ENCODE results near the gene SRSF11. TPM values are rescaled to one million over a fixed set of nuclear protein-coding genes. Genes with fewer than 3 reads are reported as not detected.
A peak's percentile ranks its signal among the peaks of the same experiment; 100 is the strongest.
"Not testable (repeated sequence)": the region's sequence is repeated elsewhere in the genome, so short reads cannot be mapped to it uniquely, and the experiment has no call there.

SRSF11 gene
- 157 TPM for total RNA-seq

- DNase-seq (ENCODE audit: low read depth in 2 of 3, low spot score in 2 of 3): peak; percentile 96 to 97 (median 96)
These were observed at the start of gene SRSF11 for GRCh38 chr1:70221238-70222121. Gene SRSF11, plus strand, starts transcription at chr1:70221380. Its CDS starts 257 bp downstream, at chr1:70221637.

GRCh38 chr1:70171512-70171911 is 49.7 kb upstream of the SRSF11 start:
- no peak for DNase-seq (ENCODE audit: low read depth in 2 of 3, low spot score in 2 of 3)

- not testable (repeated sequence) for DNase-seq (ENCODE audit: low read depth in 2 of 3, low spot score in 2 of 3)
These were observed 36.0 kb upstream of the SRSF11 start for GRCh38 chr1:70185181-70185580.

- no peak for DNase-seq (ENCODE audit: low read depth in 2 of 3, low spot score in 2 of 3)
These were observed 32.7 kb upstream of the SRSF11 start for GRCh38 chr1:70188522-70188921.

- no peak for DNase-seq (ENCODE audit: low read depth in 2 of 3, low spot score in 2 of 3)
These were observed 31.0 kb upstream of the SRSF11 start for GRCh38 chr1:70190180-70190579.

GRCh38 chr1:70192446-70192845 is 28.7 kb upstream of the SRSF11 start:
- not testable (repeated sequence) for DNase-seq (ENCODE audit: low read depth in 2 of 3, low spot score in 2 of 3)

GRCh38 chr1:70194601-70195000 is 26.6 kb upstream of the SRSF11 start:
- no peak for DNase-seq (ENCODE audit: low read depth in 2 of 3, low spot score in 2 of 3)

- no peak for DNase-seq (ENCODE audit: low read depth in 2 of 3, low spot score in 2 of 3)
These were observed 25.8 kb upstream of the SRSF11 start for GRCh38 chr1:70195342-70195741.

- DNase-seq (ENCODE audit: low read depth in 2 of 3, low spot score in 2 of 3): no peak
These were observed 24.8 kb upstream of the SRSF11 start for GRCh38 chr1:70196333-70196732.

GRCh38 chr1:70200065-70200464 is 21.1 kb upstream of the SRSF11 start:
- no peak for DNase-seq (ENCODE audit: low read depth in 2 of 3, low spot score in 2 of 3)

GRCh38 chr1:70202173-70202758 is 18.9 kb upstream of the SRSF11 start:
- no peak for DNase-seq (ENCODE audit: low read depth in 2 of 3, low spot score in 2 of 3)

GRCh38 chr1:70204139-70204538 is 17.0 kb upstream of the SRSF11 start:
- DNase-seq (ENCODE audit: low read depth in 2 of 3, low spot score in 2 of 3): no peak

GRCh38 chr1:70204600-70204999 is 16.6 kb upstream of the SRSF11 start:
- no peak for DNase-seq (ENCODE audit: low read depth in 2 of 3, low spot score in 2 of 3)

GRCh38 chr1:70205071-70205433 is 16.1 kb upstream of the SRSF11 start:
- no peak for DNase-seq (ENCODE audit: low read depth in 2 of 3, low spot score in 2 of 3)

- peak; percentile 94 to 97 (median 97) for DNase-seq (ENCODE audit: low read depth in 2 of 3, low spot score in 2 of 3)
These were observed 15.6 kb upstream of the SRSF11 start, which contains the start of gene LRRC40 for GRCh38 chr1:70205434-70206118. Gene LRRC40, minus strand, starts transcription at chr1:70205579. Its CDS starts 39 bp downstream, at chr1:70205540.

GRCh38 chr1:70206833-70207232 is 14.3 kb upstream of the SRSF11 start:
- not testable (repeated sequence) for DNase-seq (ENCODE audit: low read depth in 2 of 3, low spot score in 2 of 3)

GRCh38 chr1:70207492-70207891 is 13.7 kb upstream of the SRSF11 start:
- DNase-seq (ENCODE audit: low read depth in 2 of 3, low spot score in 2 of 3): no peak

GRCh38 chr1:70208292-70208691 is 12.9 kb upstream of the SRSF11 start:
- no peak for DNase-seq (ENCODE audit: low read depth in 2 of 3, low spot score in 2 of 3)

GRCh38 chr1:70210820-70211219 is 10.4 kb upstream of the SRSF11 start:
- DNase-seq (ENCODE audit: low read depth in 2 of 3, low spot score in 2 of 3): no peak

GRCh38 chr1:70211541-70211940 is 9.6 kb upstream of the SRSF11 start:
- DNase-seq (ENCODE audit: low read depth in 2 of 3, low spot score in 2 of 3): no peak

GRCh38 chr1:70220015-70220414 is 1.2 kb upstream of the SRSF11 start:
- peak in 2 of 3 donors; percentile 18 to 41 for DNase-seq (ENCODE audit: low read depth in 2 of 3, low spot score in 2 of 3)
